HG03135 (cell line): ENCODE data around the gene SMIM24.

Experiments used
- ATAC-seq: cut with Tn5 transposase; IDR thresholded peaks from one replicate; pipeline ENCODE4 v1.9.1; 2021; ENCODE audit warnings: mild to moderate bottlenecking, moderate library complexity; ENCODE audit not compliant: unreplicated experiment

Gene SMIM24

GRCh38 chr19:3476830-3477229 is 3.5 kb downstream of the SMIM24 start:
- no peak for ATAC-seq

- no peak for ATAC-seq
These were observed 4.9 kb downstream of the SMIM24 start for GRCh38 chr19:3475449-3475848.

GRCh38 chr19:3474614-3475013 is 5.7 kb downstream of the SMIM24 start:
- ATAC-seq = no peak

- no peak for ATAC-seq
These were observed 6.3 kb downstream of the SMIM24 start for GRCh38 chr19:3474010-3474409.

- no peak for ATAC-seq
These were observed 8.2 kb downstream of the SMIM24 start for GRCh38 chr19:3471954-3472655.

- ATAC-seq = no peak
These were observed 9.7 kb downstream of the SMIM24 start for GRCh38 chr19:3470500-3471128.

- no peak for ATAC-seq
These were observed 10.5 kb downstream of the SMIM24 start for GRCh38 chr19:3469638-3470499.

GRCh38 chr19:3468211-3468610 is 12.1 kb downstream of the SMIM24 start:
- no peak for ATAC-seq

GRCh38 chr19:3467437-3468198 is 12.7 kb downstream of the SMIM24 start:
- no peak for ATAC-seq

GRCh38 chr19:3466635-3467034 is 13.7 kb downstream of the SMIM24 start:
- no peak for ATAC-seq

GRCh38 chr19:3465552-3465951 is 14.8 kb downstream of the SMIM24 start:
- no peak for ATAC-seq

GRCh38 chr19:3464587-3465235 is 15.6 kb downstream of the SMIM24 start:
- no peak for ATAC-seq

- ATAC-seq = no peak
These were observed 16.4 kb downstream of the SMIM24 start for GRCh38 chr19:3463714-3464586.

GRCh38 chr19:3462991-3463713 is 17.2 kb downstream of the SMIM24 start:
- no peak for ATAC-seq

GRCh38 chr19:3459965-3460582 is 20.3 kb downstream of the SMIM24 start:
- ATAC-seq = no peak

- no peak for ATAC-seq
These were observed 21.0 kb downstream of the SMIM24 start for GRCh38 chr19:3459089-3459881.

GRCh38 chr19:3458229-3459088 is 21.9 kb downstream of the SMIM24 start:
- ATAC-seq = no peak
